Mesodermal cell (in vitro differentiated cells): Measurements from ENCODE around the gene DEFB110. TPM values are rescaled to one million over a fixed set of nuclear protein-coding genes. Genes with fewer than 3 reads are reported as not detected.

Source experiments
- H3K27ac ChIP-seq: 2 replicates; pipeline ENCODE4 v1.7.0; 2013; ENCODE audit warnings: mild to moderate bottlenecking, low read depth, low read length, moderate library complexity; ENCODE audit not compliant: severe bottlenecking
- H3K36me3 ChIP-seq: 2 replicates; pipeline ENCODE4 v1.7.1; 2013; ENCODE audit warnings: mild to moderate bottlenecking, low read length, moderate library complexity; ENCODE audit not compliant: control insufficient read depth, insufficient read depth
- H3K4me1 ChIP-seq: one replicate; pipeline ENCODE4 v1.7.1; 2013; ENCODE audit warnings: mild to moderate bottlenecking, low read length; ENCODE audit not compliant: insufficient read depth, control insufficient read depth, poor library complexity, severe bottlenecking
- H3K4me3 ChIP-seq: 2 replicates; pipeline ENCODE4 v1.7.0; 2013; ENCODE audit warnings: low read length, control low read depth, mild to moderate bottlenecking; ENCODE audit not compliant: insufficient read depth, poor library complexity, severe bottlenecking; ENCODE audit errors: extremely low read depth
- H3K9me3 ChIP-seq: 2 replicates; pipeline ENCODE4 v1.7.1; 2013; ENCODE audit warnings: mild to moderate bottlenecking, low read length, moderate library complexity; ENCODE audit not compliant: control insufficient read depth
- WGBS, 2 experiments: methylation state at CpG; one replicate each; pipeline ENCODE4 v1.1.5; 2013; ENCODE audit warnings: missing lambda C conversion rate in 2 of 2; ENCODE audit not compliant: insufficient coverage in 2 of 2; 5-methylcytosine and 5-hydroxymethylcytosine counted together
- polyA plus RNA-seq, 2 experiments: library from polyadenylated mRNA; stranded (reverse); fragments of 50-300 nt; gene quantifications; one replicate each; pipeline ENCODE4 v1.2.3, GENCODE V29; 2013

DEFB110 gene
- polyA plus RNA-seq (2013, experiment 1 of 2) = not detected
- not detected for polyA plus RNA-seq (2013, experiment 2 of 2)

DNA sequence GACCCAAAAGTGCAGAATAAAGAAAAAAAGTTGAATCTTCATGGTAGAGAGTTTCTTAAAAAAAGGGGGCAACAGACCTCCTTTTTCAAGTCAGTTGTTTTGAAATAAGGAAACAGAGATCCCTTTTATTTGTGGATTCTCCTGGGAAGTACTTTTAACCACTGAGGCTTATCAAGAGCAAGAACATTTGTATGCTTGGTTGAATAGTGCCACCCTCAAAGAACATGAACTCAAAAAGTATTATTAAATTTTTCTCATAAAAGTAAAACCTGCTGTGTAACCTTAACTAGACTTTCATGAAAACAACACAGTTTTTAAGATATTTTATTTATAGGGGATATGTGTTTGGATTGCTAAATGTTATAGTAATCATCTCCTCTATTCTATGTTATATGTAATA lies at the start of gene DEFB110:
TSS of gene DEFB110 (minus strand) at position 101 of the 400 bp plus-strand sequence. CDS start at position 42, 59 bp downstream.
- Histone ChIP-seq H3K4me1 (no peaks in the 10 kb centered on the region), H3K36me3 (no peaks in the 10 kb centered on the region), H3K4me3 (no peak within 1 kb of the TSS), H3K9me3 (no peaks in the 10 kb centered on the region), H3K27ac (no peak within 1 kb of the TSS)

DNA sequence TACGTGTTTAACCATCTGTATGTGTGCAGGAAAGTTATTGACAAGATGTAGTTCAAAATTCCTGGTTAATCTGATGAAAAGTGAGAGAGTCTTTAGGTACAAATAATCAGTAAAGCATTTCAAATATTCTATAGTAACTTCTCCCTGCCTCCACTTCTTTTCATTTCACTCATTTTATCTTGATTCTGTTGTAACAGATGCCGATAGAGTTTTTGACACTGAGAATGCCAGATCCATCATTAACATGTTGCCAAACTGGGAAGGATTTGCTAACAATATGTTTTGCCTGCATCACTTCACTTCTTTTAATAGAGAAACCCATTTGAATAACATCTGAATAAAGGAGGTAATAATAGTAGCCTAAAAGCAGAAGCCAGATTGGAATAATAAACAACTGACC lies 48.3 kb upstream of the DEFB110 start:
- H3K27ac ChIP-seq = no peak overlapping the region
- 100% methylated on average over 1 of the region's 2 CpGs; no CpG with 5 or more reads in 1 of the 2 experiments for WGBS, 2 experiments

DNA sequence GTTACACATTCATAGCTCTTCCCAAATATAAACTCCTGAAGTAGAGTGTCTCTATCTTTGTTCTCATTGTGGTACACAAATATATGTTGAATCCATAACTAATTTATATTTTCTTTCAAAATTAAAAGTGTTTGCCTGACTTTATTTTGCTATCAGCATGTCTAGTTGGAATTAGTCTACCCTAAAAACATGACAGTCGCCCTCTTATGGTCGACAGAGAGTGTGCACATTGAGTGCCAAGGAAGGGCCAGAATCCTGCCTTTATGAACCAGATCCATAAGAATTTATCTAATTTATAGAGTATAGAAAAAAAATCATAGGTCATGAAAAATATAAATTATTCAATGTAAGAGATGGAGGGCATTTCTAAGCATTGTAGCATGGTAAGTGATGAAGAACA lies 40.3 kb upstream of the DEFB110 start:
- Histone ChIP-seq H3K9me3 (no peaks in the 10 kb centered on the region), H3K36me3 (no peaks in the 10 kb centered on the region), H3K27ac (no peak overlapping the region), H3K4me3 (no peak overlapping the region), H3K4me1 (no peaks in the 10 kb centered on the region)
- whole genome bisulfite sequencing, 2 experiments = no CpG with 5 or more reads among the region's 2 CpGs

More for the DNA sequence above, 48.3 kb upstream of the DEFB110 start:
- H3K4me1 ChIP-seq = no peaks in the 10 kb centered on the region
- H3K4me3 ChIP-seq = no peak overlapping the region
- no peaks in the 10 kb centered on the region for H3K9me3 ChIP-seq
- no peaks in the 10 kb centered on the region for H3K36me3 ChIP-seq

DNA sequence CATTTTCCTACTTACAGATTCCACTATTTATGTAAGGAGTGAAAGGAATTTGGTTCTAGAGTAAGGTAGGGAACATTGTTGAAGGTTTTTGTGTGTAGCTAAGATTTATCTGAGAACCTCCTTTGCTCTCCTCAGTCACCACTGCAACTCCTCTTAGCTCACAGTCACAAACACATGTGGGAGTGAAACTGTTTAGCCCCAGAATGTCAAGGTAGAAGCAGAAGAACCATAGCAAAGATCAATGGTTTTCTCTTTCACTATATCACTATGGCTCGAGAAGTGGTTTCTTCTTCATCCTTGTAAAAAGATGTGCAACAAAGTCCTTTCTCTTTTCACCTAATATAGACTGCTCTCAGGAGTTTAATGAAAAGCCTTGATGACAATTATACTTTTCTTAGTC lies 34.4 kb upstream of the DEFB110 start:
- H3K4me3 ChIP-seq = no peak overlapping the region
- 80% methylated on average over 1 of the region's 1 CpG; no CpG with 5 or more reads in 1 of the 2 experiments for WGBS, 2 experiments
- no peaks in the 10 kb centered on the region for H3K4me1 ChIP-seq
- H3K27ac ChIP-seq = no peak overlapping the region
- no peaks in the 10 kb centered on the region for H3K36me3 ChIP-seq
- H3K9me3 ChIP-seq = no peaks in the 10 kb centered on the region

DNA sequence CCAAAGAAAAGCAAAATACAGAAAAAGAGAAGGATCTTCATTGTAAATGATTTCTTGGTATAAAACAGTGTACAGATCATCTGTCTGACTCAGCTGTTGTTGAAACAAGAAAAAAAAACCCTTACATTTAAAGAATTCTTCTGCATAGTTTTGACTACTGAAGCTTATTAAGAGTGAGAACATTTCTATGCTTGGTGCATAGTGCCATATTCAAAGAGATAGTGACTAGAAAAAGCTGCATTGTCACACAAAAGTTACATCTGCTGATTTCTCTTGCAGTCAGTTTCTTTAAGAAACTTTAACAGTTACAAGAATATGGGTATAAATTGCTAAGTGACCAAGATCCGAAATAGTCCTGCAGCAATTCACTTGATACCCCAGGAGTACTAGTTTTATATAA lies 28.0 kb upstream of the DEFB110 start, which contains the start of gene DEFB112:
TSS of gene DEFB112 (minus strand) at position 101 of the 400 bp plus-strand sequence. CDS start at position 41, 60 bp downstream.
- Histone ChIP-seq H3K9me3 (no peaks in the 10 kb centered on the region), H3K4me3 (no peak within 1 kb of the TSS), H3K27ac (no peak within 1 kb of the TSS), H3K4me1 (no peaks in the 10 kb centered on the region), H3K36me3 (no peaks in the 10 kb centered on the region)
- WGBS, 2 experiments = no CpG with 5 or more reads among the region's 1 CpG

DNA sequence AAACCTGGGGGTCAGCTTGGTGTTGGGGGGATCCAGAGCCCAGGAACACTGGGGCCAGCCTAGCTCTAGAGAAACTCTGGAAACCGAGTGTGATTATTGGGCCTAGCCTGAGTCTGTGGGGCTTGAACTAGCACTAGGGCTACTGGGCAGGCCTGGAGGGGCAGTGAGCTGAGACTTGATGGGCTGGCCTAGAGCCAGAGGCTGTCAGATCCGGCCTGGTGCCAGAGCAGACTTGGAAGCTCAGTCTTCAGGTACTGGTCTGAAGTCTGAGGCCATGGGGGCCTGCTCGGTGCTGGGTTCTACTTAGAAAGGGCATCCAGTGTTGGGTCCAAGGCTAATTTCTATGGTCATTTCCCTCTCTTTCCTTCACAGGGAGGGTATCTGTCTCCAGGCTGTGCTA lies 25.2 kb upstream of the DEFB110 start:
- Histone ChIP-seq H3K4me3 (no peak overlapping the region), H3K4me1 (no peaks in the 10 kb centered on the region), H3K9me3 (no peaks in the 10 kb centered on the region), H3K36me3 (no peaks in the 10 kb centered on the region), H3K27ac (no peak overlapping the region)
- WGBS, 2 experiments = 76 to 96% methylated on average over 3 of the region's 3 CpGs

DNA sequence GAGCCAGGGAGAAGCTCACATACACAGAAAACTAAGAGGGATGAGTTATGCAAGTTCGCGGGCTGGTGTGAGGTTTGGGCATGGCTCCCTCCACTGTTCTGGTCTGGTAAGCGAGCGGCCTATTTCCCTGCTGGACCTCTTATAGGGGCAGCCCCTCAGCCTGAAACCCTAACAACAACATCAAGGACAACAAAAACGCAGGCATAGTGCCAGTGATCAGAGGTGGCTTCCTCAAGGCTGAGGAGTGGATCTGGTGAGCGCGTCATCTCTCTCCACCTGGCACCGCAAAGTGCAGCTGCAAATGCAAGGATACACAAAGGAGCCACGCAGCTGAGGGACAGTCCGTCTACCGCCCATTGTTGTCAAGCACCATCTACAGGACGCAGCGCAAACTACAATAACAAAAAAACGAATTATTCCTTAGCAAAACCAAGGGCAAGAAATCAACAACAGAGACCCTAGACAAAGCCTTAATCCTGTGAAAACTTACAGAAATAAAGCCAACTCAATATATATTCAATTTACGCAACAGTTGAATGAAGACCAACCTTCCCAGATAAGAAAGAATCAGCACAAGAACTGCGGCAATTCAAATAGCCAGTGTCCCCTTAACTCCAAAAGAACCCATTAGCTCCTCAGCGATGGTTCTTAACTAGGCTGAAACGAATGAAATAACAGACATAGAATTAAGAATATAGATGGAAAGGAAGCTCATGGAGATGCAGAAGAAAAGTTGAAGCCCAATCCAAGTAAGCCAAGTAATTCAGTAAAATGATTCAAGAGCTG lies 9.2 kb upstream of the DEFB110 start:
- Histone ChIP-seq H3K36me3 (no peaks in the 10 kb centered on the region), H3K27ac (no peak overlapping the region), H3K4me3 (no peak overlapping the region), H3K9me3 (no peaks in the 10 kb centered on the region), H3K4me1 (no peaks in the 10 kb centered on the region)
- 34 to 71% methylated on average over 8 to 10 of the region's 18 CpGs for WGBS, 2 experiments

DNA sequence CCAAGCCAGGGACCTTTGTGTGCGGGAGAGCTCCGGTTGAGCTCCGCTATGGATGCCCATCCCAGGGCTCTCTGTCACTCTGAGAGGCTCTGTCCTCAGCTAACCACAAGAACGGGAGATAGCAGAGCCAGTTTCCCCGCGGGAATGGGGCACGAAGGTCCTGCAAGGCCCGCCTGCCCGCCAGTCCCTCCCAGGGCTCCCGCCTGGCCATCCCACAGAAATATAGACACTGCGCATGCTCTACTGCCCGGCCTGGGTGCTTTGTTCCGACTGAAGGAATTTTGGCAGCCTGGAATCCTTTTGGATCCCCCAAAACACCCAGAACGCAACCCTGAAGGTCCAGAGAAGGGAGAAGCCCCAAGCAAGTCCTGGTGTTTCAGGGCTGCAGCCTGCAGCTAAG lies 8.6 kb upstream of the DEFB110 start:
- H3K4me1 ChIP-seq = no peaks in the 10 kb centered on the region
- H3K36me3 ChIP-seq = no peaks in the 10 kb centered on the region
- H3K4me3 ChIP-seq = no peak overlapping the region
- H3K9me3 ChIP-seq = no peaks in the 10 kb centered on the region
- no peak overlapping the region for H3K27ac ChIP-seq
- WGBS, 2 experiments = 92% methylated on average over 9 to 13 of the region's 14 CpGs

DNA sequence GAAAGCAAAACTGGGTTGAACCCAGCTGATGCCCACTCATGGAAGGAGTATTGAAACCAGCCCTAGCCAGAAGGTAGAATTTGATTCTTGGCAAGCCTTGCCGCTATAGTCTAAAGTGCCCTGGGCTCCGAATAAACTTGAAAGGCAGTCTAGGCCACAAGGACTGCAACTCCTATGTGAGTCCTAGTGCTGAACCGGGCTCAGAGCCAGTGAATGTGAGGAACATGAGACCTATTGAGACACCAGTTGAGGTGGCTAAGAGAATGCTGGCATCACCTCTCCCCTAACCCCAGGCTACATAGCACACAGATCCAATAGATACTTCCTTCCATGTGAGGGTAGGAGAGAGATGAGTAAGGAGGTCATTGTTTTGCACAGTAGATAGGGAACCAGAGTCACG lies 3.5 kb upstream of the DEFB110 start:
- Histone ChIP-seq H3K27ac (no peak overlapping the region), H3K36me3 (no peaks in the 10 kb centered on the region), H3K4me3 (no peak overlapping the region), H3K4me1 (no peaks in the 10 kb centered on the region), H3K9me3 (no peaks in the 10 kb centered on the region)
- 91 to 92% methylated on average over 4 of the region's 4 CpGs for WGBS, 2 experiments

DNA sequence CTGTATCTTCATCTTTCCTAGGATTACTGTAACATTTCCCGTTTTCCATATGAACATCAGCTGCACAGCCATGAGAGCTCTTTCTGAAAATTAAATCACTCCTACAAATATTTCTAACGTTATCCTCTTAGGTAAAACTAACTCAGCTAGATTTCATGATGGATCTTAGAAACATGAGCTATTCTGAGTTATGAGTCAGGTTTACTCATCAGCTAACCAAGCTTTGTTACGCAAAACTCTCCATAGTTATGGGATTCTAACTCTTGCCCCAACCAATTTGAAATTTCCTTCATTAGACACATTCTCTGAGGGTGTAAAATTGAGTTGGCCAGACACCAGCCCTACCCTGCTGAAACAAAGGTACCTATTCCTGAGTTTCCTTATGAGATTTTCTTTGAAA lies 14.0 kb downstream of the DEFB110 start:
- Histone ChIP-seq H3K36me3 (no peaks in the 10 kb centered on the region), H3K9me3 (no peaks in the 10 kb centered on the region), H3K4me1 (no peaks in the 10 kb centered on the region), H3K27ac (no peak overlapping the region), H3K4me3 (no peak overlapping the region)
- WGBS, 2 experiments = 91% methylated on average over 1 of the region's 3 CpGs; no CpG with 5 or more reads in 1 of the 2 experiments

DNA sequence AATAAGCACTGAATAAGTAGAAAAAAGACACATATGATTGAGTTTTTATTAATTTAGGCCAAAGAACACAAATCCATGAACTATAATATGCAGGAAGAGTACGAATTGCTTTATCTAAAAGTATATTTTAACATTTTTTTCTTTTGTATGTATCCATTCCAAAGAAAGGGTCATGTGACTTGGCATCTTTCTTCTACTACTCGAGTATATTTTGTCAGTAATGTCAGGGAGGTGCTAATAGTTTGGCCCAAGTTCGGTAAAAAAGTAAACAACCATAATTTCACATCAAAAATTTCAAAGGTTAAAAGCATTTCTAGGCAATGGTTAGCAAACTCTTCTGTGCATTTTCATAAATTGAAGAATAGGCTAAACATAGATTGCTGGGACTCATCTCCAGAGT lies 18.7 kb downstream of the DEFB110 start:
- no peaks in the 10 kb centered on the region for H3K9me3 ChIP-seq
- H3K4me3 ChIP-seq = no peak overlapping the region
- WGBS, 2 experiments = no CpG with 5 or more reads among the region's 3 CpGs
- H3K36me3 ChIP-seq = no peaks in the 10 kb centered on the region
- H3K27ac ChIP-seq = no peak overlapping the region
- no peaks in the 10 kb centered on the region for H3K4me1 ChIP-seq
